22Rv1 (cell line): ENCODE results near the gene NUDT8.

Source experiments
- H3K27ac ChIP-seq: fragments of 450-650 bp; 2 replicates; pipeline ENCODE4 v1.5.1; 2017
- CTCF ChIP-seq: fragments of 450-650 bp; IDR thresholded peaks from 2 replicates; pipeline ENCODE4 v1.5.1; 2017; ENCODE audit warnings: mild to moderate bottlenecking
- ZFX ChIP-seq: fragments of 450-650 bp; IDR thresholded peaks from 2 replicates; pipeline ENCODE4 v1.6.1; 2017; ENCODE audit warnings: antibody characterized with exemption, borderline replicate concordance

Gene NUDT8

GRCh38 chr11:67657300-67657699, 27.6 kb upstream of the NUDT8 start:
- no peak for TF ChIP-seq ZFX
- peak overlapping the region; percentile 11; the same call in 1 of the 2 replicates for H3K27ac ChIP-seq

GRCh38 chr11:67656278-67656922, 26.7 kb upstream of the NUDT8 start:
- H3K27ac ChIP-seq: no peak overlapping the region
- no peak for TF ChIP-seq CTCF
- no peak for TF ChIP-seq ZFX

- no peak for TF ChIP-seq ZFX
- TF ChIP-seq CTCF: no peak
Observed at GRCh38 chr11:67654225-67654624, 24.5 kb upstream of the NUDT8 start.

GRCh38 chr11:67652965-67653845, 23.5 kb upstream of the NUDT8 start:
- H3K27ac ChIP-seq: no peak overlapping the region
- TF ChIP-seq CTCF (no peak), ZFX (no peak)

More at GRCh38 chr11:67654225-67654624, 24.5 kb upstream of the NUDT8 start:
- no peak overlapping the region for H3K27ac ChIP-seq

GRCh38 chr11:67651976-67652781, 22.4 kb upstream of the NUDT8 start:
- no peak overlapping the region for H3K27ac ChIP-seq
- no peak for TF ChIP-seq CTCF
- no peak for TF ChIP-seq ZFX

- TF ChIP-seq CTCF: no peak
- no peak for TF ChIP-seq ZFX
- H3K27ac ChIP-seq: peak overlapping the region; percentile 57
Observed at GRCh38 chr11:67649634-67650510, 20.1 kb upstream of the NUDT8 start.
